Activated CD4-positive, CD25-positive, alpha-beta regulatory T cell treated with anti-CD3 and anti-CD28 coated beads, Interleukin-2, amount 50 U/mL, for 24 hours (primary cell): Measurements from ENCODE around the gene PDGFRB.

Experiments used
- ATAC-seq, 2 donors: fragments of 150-1000 bp; cut with Tn5 transposase; one replicate each; pipeline ENCODE4 v1.10.0; 2021; ENCODE audit warnings: mild to moderate bottlenecking in 1 of 2, moderate library complexity in 1 of 2

The PDGFRB gene

DNA sequence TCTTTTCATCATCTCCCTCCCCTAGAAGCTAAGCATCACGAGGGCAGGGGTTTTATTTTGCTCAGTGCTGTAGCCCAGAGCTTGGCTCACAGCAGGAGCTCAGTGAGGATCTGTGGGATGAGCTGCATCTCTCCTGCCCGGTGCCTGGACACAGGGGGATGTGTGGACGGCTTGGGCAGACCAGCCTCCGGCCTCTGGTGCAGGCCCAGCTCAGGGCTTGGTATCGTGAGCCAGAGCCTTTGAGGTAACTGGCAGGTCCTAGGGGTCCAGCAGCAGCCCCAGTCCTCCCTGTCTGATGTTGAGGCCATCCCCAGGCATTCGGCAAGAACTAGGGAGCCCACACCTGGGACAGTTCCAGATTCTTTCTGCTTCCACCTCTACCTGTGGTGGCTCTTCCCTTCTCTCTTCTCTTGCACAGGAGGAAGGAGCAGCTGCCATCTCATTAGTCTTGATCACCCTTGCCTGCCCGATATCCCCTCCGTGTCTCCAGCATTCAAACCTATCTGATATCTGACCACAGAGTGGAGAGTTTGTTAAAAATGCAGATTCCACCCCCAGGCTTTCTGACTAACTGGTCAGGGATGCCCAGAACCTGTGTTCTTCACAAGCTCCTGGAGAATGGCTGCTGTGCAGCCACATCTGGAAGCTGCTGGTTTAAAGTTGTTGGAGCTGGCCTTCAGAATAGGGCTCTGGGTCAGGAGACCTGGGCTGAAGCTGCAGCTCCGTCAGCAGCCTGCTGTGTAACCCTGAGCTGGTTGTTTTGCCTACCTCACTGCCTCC is 26.3 kb upstream of the PDGFRB start:
- ATAC-seq: no peak

DNA sequence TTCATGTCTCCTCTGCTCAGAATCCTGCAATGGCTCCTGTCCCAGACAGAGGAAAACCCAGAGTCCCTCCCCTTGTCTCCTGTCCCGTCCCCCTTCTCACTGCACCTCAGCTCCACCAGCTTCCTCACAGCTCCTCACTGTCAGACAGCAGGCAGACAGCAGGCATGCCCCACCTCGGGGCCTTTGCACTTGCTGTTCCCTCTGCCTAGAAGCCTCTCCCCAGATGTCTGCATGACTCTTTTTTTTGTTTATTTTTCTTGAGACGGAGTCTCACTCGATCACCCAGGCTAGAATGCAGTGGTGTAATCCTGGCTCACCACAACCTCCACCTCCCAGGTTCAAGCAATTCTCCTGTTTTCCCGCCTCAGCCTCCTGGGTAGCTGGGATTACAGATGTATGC is 25.4 kb upstream of the PDGFRB start:
- no peak for ATAC-seq

DNA sequence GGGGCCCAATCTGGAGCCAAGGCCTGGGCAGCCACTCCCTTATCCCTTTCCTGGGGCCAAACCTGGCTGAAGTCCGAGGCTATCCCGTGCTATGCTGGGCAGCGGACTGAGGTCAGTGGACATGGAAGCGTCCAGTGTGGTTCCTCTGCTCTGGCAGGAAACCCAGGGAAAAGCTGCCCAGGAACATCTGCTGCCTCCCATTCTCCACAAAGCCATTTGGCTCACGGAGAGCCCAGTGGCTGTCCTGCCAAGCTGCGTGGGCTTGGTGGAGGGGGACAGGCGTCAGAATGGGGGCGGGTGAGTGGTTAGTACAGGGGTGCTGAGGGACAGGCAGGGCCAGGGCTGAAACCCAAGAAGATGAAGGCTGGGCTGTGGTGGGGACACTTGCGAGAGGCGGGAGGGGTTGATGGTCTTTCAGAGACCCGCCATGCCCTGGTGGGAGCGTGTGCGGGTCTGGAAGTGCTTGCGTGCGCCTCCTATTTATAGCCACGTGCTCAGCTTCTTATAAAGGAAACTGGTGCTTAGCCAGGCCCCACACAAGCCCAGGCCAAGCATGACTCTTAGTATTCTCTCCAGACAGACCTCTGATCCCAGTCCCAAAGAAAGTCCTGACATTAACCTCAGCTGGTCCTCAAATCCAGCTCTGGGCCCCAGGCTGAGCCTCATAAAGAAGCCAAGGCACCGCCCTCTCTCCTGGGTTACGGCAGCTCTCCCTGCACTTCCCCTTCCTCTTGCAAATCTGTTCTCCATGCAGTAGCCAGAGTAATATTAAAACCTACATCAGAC is 24.8 kb upstream of the PDGFRB start:
- no peak for ATAC-seq

DNA sequence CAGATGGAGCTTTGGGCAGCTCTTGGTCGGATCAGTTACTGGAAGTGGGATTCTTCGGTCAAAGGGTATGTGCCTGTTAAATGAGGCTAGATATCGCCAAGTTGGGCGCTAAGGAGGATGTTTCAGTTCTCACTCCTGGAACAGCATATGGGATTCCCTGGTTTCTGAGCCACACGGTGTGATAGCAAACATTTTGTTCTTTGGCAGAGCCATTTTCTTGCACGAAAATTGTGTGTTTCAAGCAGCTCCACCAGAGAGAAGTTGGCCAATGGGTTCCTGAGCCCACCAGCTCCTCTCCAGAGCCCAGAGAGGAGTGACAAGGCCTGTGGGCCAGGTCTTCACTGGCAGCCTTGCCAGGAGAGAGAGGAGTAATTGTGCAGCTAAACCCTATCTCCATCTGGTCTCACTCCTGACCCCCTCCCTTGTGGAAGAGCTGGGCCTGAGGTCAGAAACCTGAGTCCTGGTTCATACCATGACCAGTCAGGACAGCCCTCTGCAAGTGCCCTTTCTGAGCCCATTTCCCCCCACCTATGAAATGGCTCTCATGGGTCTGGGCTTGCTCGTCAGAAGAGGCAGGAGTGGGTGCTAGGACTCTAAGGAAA is 23.5 kb upstream of the PDGFRB start:
- ATAC-seq: no peak

DNA sequence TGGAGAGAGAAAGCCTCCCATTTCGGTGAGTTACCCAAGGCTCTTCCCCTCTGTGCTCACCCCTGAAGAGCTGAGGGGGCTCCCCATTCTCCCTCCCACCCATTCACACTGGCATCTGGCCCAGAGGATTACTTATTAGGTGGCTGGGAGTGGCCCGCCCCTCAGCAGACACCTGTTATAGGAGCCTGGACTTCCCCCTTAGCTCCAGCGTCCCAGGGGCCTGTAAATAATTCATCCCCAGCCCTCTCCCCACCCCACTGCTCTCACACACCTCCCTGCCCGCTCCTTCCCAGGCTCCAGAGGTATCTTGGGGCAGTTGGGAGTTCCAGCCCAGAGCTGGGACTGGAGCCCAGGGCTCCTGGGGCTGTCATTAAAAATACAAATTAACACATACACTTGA is 22.6 kb upstream of the PDGFRB start:
- ATAC-seq: no peak

DNA sequence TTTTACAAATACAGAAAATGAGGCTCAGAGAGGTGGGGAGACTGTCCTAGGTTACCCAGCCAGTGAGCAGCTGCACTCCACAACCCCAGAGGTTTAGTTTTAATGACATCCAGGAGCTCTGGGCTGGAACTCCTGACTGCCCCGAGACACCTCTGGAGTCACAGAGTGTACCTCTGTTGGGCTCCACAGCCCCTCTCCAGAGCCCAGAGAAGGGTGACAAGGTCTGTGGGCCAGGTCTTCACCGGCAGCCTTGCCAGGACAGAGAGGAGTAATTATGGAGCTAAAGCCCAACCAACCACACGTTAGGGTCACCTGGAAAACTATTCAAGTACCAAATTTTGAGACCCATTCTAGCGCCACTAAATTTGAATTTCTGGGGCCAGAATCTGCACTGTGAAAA is 22.1 kb upstream of the PDGFRB start:
- ATAC-seq: no peak

DNA sequence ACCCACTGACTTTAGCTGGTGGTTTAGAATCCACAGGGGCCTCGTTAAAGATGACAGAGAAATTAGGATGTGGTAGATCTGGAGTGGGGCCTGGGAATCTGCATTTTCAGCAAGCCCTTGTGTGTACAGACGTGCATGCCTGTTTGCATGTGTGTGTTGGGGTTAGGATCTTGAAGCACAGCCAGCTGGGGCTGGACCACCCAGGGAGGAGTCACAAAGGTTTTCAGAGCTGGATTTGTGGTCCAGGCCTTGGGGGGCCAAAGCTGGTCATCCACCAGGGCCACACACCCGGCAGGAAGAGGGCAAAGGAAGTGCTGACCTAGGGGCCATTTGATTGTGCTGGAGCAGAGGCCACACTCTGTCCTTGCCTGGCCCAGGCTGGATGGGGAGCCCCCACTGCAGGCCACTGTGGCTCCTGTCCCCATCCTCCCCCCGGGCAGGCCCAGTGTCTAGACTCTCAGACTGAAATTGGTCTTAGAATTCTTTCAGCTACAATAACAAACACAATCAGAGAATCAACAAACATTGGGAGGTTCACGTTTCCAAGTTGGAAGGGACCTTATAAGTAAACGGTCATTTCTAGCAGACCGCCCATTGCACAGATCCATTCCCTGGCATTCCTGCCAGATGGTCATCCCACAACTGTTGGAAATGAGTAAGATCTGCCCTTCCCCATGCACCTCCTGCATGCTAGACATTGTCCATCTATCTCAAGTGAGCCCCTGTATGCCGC is 21.3 kb upstream of the PDGFRB start:
- no peak for ATAC-seq

DNA sequence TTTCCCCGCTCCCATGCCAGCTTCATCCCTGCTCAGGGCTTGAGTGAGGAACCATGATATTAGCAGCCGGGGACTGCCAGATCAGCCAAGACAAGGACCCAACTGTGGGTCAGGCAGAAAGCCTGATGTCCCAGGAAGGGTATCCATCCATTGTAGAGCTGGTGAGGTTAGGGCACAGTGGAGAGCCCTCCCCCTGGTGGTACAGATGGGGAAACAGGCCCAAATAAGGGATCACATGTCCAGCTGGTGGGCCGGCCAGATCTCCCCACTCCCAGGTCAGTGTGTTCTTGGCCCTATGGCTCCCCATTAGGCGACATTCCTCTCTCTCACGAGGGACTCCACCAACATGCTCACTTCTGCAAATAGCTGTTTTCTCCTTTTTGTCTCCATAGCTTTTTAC is 19.9 kb upstream of the PDGFRB start:
- no peak for ATAC-seq

DNA sequence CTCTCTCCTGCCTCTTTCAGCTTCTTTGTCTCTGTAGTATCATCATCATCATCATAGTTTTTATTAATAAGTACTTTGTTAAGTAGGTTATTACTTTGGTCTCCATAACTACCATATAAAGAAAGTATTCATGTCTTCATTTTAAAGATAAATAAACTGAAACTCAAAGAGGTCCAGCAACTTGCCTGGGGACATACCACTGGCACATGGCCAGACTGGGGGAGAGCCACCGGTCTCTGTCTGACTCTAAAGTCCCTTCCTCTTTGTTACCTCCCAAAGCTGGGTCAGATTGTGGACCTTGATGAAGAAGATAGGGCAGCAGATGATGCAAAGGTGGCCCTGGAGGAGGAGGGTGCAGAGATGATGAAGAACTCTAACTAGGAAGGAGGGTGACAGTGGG is 19.4 kb upstream of the PDGFRB start:
- no peak for ATAC-seq

DNA sequence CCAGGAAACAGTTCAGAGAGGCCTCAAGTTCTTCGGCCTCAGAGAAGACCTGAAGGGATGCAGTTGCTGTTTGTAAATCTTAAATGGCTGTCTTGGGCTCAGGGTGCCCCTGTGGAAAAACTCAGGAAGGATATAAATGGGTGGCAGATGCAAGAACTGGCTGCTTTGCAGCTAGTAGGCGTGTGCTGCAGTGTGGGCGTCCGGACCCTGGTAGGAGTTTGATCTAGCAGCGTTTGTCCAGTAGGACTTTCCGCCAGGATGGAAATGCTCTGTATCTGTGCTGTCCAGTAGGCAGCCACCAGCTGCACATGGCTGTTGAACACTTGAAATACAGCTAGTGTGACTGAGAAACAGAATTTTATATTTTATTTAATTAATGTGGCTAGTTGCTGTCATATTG is 18.6 kb upstream of the PDGFRB start:
- no peak for ATAC-seq

DNA sequence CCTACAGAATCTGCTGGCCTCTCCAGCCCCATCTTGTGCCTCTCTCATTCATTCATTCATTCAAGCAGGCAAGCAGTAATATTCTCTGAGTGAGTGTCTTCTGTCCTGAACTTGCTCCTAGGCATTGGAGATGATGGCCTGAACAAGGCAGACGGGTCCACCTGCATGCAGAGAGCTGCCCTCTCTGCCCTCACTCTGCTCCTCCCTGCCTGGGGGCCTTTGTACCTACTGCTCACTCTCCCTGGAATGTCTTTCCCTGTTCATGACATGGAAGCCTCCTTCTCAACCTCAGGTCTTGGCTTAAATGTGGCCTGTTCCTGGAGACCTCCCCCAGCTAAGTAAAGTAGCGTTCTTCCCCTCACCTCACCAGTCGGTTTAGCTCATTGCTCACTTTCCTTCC is 17.5 kb upstream of the PDGFRB start:
- ATAC-seq: no peak

DNA sequence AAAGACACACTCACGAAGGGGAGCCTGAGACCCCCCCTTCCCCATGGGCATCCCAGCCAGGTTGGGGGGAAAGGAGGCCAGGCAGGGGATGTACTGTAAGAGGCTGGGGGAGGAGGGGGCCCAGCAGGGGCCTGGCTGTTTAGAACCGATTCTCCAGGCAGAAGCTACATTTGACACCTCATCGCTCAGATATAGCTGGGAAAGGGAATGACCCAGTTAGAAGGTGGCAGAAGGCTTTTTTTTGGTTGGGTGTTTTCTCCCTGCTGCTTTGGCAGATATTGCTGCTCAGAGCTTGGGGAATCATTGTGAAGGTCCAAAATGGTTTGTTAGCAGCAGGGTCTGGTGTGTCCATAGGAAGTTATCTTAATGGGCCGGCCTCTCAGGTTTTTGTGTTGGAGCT is 16.9 kb upstream of the PDGFRB start:
- no peak for ATAC-seq

DNA sequence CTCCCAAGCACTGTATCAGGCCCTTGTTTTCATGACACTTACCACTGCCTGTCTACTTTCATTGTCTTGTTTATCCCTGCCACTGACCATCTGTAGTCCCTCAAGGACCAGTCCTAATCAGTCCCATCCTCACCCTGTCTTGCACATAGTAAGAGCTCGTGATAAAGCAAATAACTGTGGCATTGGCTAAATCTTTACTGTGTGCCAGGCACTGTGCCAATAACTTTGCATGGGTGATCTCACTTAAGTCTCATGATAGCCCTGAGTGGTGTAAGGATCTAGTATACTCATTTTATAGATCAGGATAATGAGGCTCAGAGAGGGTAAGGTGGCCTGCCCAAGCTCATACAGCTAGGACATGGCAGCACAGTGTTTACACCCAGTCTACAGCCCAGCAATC is 16.5 kb upstream of the PDGFRB start:
- peak in 1 of 2 donors; percentile 19 for ATAC-seq

DNA sequence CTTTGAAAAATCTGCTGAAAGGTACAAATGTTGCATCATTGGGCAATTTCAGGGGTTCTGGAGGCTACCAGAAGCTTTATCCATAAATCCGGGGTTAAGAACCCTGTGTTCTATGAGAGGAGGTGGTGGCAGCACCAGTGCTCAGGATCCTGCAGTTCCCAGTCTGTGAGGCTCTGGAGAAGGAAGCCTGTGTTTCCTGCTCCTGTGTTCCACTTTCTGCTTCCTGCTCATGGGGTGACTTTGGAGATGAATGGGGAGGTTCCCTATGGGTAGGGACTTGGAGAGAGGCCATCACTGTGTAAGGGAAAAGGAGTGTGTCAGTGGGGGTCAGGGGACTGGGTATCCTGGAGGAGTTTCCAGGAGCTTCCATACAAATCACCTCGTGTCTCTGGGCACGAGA is 13.2 kb upstream of the PDGFRB start:
- ATAC-seq: no peak

DNA sequence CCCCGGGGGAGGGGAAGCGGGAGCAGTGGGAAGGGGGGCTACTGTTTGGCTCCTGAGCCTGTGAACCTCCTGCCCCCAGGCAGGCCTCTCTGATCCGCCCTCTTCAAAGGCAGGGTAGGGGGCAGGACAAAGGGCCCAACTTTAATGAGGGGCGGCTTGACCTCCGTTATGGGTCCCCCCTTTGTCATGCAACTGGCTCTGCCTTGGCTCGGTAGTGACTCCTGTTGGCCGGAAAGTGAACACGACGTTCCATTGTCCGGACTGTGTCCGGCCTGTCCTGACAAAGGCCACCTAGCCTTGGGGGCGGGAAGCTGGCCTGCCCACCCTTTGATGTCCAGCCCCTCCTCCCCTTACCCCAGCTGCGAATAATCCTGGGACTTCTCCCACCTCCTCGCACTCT is 12.3 kb upstream of the PDGFRB start:
- ATAC-seq: no peak

DNA sequence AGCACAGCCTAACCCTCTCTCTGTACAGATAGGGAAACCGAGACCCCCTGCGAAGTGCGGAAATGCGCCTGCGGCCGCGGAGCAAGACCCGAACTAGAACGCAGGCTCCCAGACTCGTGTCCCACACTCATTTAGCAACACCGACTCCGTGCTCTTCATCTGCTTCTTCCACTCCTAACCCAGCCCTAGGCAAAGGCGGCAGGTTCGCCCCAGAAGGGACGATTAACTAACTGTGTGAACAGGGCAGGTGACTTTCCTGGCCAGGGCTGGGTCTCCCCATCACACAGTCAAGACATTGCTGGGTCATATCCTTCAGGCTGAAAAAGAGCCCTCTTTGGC is 11.8 kb upstream of the PDGFRB start:
- no peak for ATAC-seq

DNA sequence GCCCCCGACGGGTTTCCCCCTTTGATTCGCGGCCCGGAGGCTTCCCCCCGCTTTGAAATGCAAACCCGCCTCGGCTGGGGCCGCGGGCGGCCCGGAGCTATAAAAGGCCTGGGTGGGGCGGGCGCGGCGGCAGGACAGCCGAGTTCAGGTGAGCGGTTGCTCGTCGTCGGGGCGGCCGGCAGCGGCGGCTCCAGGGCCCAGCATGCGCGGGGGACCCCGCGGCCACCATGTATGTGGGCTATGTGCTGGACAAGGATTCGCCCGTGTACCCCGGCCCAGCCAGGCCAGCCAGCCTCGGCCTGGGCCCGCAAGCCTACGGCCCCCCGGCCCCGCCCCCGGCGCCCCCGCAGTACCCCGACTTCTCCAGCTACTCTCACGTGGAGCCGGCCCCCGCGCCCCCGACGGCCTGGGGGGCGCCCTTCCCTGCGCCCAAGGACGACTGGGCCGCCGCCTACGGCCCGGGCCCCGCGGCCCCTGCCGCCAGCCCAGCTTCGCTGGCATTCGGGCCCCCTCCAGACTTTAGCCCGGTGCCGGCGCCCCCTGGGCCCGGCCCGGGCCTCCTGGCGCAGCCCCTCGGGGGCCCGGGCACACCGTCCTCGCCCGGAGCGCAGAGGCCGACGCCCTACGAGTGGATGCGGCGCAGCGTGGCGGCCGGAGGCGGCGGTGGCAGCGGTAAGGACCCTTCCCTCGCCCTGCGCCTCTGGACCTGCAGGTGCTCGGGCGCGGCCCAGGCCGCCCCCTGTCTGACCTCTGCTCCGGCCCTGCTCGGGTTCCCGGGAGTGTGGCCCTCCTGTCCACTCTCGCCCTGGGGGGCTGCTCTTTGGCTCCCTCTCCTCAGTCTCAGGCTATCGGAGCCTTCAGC is 11.2 kb upstream of the PDGFRB start, which contains the start of gene CDX1:
Gene CDX1, plus strand, starts transcription at position 129 of the 862 bp plus-strand sequence. Its CDS starts 99 bp downstream, at position 228.
- ATAC-seq: no peak

DNA sequence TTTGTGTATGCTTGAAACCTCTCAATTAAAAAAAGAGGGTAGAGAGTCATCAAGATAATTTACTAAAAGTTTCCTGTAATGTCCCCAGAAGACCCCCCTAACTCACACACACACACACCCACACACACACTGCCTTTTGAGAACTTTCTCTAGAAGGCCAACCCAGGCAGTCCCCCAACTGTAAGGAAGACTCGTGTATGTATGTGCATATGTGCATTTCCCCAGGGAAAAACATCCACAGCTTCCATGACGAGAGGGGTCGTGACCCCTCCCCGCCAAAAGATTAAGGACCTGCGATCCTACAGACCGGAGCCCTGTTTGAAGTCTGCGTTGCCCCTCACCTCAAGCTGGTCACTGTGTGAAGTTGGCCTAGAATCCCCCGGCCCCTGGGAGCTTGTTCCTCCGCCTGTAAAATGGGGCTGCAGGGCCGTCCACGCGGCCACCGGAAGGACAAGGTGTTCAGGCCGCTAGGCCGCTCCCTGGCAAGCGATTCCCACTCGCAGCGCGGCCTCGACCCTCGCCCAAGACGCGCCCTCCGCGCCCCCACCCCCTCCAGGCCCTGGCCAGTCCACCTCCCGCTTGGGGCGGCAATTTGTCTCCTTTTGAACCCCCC is 10.5 kb upstream of the PDGFRB start:
- ATAC-seq: no peak

DNA sequence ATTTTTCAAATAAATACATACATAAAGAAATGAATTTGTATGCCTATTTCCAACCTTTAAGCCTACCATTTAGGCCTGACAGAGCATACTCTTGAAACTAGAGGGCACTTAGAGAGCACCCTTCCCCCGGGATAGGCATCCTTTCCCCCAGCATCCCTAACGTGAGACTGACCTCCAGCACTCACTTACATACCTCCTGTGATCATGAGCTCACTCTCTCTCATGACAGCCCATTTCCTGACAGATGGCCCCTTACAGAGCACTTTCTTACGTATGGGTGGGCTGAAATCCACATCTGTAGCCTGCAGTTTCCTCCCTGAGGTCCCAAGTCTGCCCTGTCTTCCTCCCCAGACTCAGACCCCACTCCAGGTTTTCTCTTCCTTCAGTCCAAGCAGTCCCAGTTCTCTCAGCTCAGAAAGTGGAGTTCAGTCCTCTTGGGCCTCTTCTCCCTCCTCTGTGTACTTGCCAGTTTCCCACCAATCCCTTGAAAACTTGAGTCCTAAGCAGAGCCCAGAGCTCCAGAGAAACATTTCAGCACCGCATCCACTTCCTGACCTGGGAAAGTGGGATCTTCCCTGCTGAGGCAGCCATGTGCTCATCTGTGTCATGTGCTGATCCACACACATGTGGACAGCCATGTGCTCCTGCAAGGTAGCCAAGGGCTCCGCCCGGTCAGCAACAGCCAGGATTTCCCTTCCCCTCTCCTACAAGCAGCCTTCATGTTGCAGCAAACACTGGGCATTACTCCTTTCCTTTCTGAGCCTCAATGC is 8.8 kb upstream of the PDGFRB start:
- ATAC-seq: no peak

DNA sequence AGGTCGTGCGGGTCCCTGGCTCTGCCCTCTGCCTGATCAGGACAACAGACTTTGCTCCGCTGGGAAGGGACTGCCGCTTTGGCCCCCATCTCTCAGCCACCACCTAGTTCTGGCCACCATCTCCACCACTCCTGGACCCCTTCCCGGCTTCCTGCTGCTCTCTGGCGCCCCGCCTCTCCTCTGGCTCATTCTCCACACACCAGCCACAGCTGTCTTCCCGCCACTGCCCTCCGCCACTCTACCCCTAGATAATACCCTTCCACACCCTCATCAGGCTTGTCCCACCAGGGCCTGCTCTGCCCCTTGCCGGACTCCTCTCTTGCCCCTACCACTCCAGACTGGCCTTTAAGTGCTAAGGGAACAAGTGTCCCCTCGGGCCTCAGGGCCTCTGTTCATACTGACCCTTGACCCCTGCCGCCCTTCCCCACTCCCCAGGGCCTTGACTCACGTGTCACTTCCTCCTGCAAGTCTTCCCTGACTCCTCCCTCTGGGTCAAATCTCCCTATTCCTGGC is 8.0 kb upstream of the PDGFRB start:
- ATAC-seq: no peak

DNA sequence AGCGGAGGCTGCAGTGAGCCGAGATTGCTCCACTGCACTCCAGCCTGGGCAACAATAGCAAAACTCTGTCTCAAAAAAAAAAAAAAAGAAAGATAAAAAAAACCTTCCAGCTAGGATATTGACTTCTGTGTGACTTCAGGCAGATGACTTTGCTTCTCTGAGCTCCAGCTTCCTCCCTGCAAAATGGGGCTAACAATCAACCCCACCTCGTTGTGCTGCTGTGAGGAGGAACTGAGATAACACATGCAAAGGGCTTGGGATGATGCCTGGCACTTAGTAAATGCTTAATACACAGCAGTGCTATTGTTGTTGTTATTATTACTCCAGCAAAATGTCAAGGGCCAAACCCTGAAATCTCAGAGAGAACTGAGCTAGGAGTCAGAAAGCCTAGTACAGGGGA is 7.4 kb upstream of the PDGFRB start:
- ATAC-seq: no peak
